ENCODE data around the gene GCN1.

The GCN1 gene

GRCh38 chr12:120223458-120224303 lies 29.2 kb upstream of the GCN1 start:
- no peak for DNase-seq (ENCODE audit: low spot score)
- Histone ChIP-seq H3K4me3 (no peak overlapping the region), H3K27ac (peak overlapping the region in 1 of 2 donors; percentile 24)
- TF ChIP-seq CTCF (IDR thresholded peaks at IDR 0.05): no peak

- TF ChIP-seq CTCF (IDR thresholded peaks at IDR 0.05): no peak
- no peak for DNase-seq (ENCODE audit: low spot score)
- no peak overlapping the region for H3K4me3 ChIP-seq
- no peak overlapping the region for H3K27ac ChIP-seq
Measured at GRCh38 chr12:120222288-120222832, 27.8 kb upstream of the GCN1 start.

- H3K27ac ChIP-seq: no peak overlapping the region
Measured at GRCh38 chr12:120221576-120221900, 27.0 kb upstream of the GCN1 start.

GRCh38 chr12:120220838-120221575 lies 26.5 kb upstream of the GCN1 start:
- Histone ChIP-seq H3K27ac (peak overlapping the region in 1 of 2 donors; percentile 0), H3K4me3 (no peak overlapping the region)
- no peak for TF ChIP-seq CTCF (IDR thresholded peaks at IDR 0.05)
- DNase-seq (ENCODE audit: low spot score): no peak

More at GRCh38 chr12:120221576-120221900, 27.0 kb upstream of the GCN1 start:
- no peak for TF ChIP-seq CTCF (IDR thresholded peaks at IDR 0.05)
- DNase-seq (ENCODE audit: low spot score): no peak
- H3K4me3 ChIP-seq: no peak overlapping the region

GRCh38 chr12:120218680-120219606 lies 24.4 kb upstream of the GCN1 start:
- no peak for DNase-seq (ENCODE audit: low spot score)

More at GRCh38 chr12:120218680-120219606, 24.4 kb upstream of the GCN1 start:
- no peak overlapping the region for H3K4me3 ChIP-seq
- no peak for TF ChIP-seq CTCF (IDR thresholded peaks at IDR 0.05)
- no peak overlapping the region for H3K27ac ChIP-seq
